ENCODE measurements around the gene FZD2.

DNA sequence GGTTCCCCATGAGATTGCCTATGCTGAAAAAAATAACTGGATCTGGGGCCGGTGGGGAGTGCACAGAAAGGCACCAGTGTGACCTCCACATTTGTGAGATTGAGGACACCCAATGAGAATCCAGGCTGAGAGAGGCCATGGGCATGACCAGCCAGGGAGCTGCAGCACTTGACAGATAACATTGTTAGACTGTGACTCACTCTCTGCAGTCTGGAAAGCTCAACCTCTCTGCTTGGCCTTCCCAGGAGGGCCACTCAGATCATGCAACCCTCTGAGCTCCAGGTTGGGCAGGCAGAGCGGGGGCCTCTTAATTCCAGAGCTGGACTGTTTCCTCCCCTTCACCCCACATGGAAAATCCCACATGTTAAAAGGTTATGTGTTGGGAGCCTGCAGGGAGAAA is 30.1 kb downstream of the FZD2 start:
- TF ChIP-seq, protein P1, sequence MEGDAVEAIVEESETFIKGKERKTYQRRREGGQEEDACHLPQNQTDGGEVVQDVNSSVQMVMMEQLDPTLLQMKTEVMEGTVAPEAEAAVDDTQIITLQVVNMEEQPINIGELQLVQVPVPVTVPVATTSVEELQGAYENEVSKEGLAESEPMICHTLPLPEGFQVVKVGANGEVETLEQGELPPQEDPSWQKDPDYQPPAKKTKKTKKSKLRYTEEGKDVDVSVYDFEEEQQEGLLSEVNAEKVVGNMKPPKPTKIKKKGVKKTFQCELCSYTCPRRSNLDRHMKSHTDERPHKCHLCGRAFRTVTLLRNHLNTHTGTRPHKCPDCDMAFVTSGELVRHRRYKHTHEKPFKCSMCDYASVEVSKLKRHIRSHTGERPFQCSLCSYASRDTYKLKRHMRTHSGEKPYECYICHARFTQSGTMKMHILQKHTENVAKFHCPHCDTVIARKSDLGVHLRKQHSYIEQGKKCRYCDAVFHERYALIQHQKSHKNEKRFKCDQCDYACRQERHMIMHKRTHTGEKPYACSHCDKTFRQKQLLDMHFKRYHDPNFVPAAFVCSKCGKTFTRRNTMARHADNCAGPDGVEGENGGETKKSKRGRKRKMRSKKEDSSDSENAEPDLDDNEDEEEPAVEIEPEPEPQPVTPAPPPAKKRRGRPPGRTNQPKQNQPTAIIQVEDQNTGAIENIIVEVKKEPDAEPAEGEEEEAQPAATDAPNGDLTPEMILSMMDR (IDR thresholded peaks at IDR 0.05): no peak
- TF ChIP-seq ZFX (IDR thresholded peaks at IDR 0.05; ENCODE audit: borderline replicate concordance): no peak

Measured in 22Rv1 (cell line).